DMS 273 treated with DMSO at 0.1 percent for 48 hours (cell line): Measurements from ENCODE around the gene ARMC2.
"Not testable (repeated sequence)": the region's sequence is repeated elsewhere in the genome, so short reads cannot be mapped to it uniquely, and the experiment has no call there.

Experiments used
- DNase-seq: peaks from one replicate; lab custom pipeline; 2025; lab: John Stamatoyannopoulos, UW

The ARMC2 gene

GRCh38 chr6:108848116-108848868 lies at the start of gene ARMC2:
TSS of gene ARMC2 (plus strand) at chr6:108848422. CDS start at chr6:108854268, 5,846 bp downstream.
- DNase-seq = peak; percentile 75

GRCh38 chr6:108798670-108799353 lies 49.4 kb upstream of the ARMC2 start:
- no peak for DNase-seq

- no peak for DNase-seq
Measured at GRCh38 chr6:108799354-108799717, 48.9 kb upstream of the ARMC2 start.

GRCh38 chr6:108799791-108800190 lies 48.4 kb upstream of the ARMC2 start:
- no peak for DNase-seq

- DNase-seq = no peak
Measured at GRCh38 chr6:108800427-108800864, 47.8 kb upstream of the ARMC2 start.

GRCh38 chr6:108801366-108801765 lies 46.9 kb upstream of the ARMC2 start:
- DNase-seq = no peak

GRCh38 chr6:108803982-108804490 lies 44.2 kb upstream of the ARMC2 start:
- DNase-seq = no peak

GRCh38 chr6:108804956-108805355 lies 43.3 kb upstream of the ARMC2 start:
- DNase-seq = peak; percentile 50

- no peak for DNase-seq
Measured at GRCh38 chr6:108805611-108806167, 42.5 kb upstream of the ARMC2 start.

- no peak for DNase-seq
Measured at GRCh38 chr6:108806171-108806570, 42.1 kb upstream of the ARMC2 start.

- DNase-seq = no peak
Measured at GRCh38 chr6:108806665-108807064, 41.6 kb upstream of the ARMC2 start.

GRCh38 chr6:108807928-108808327 lies 40.3 kb upstream of the ARMC2 start:
- DNase-seq = no peak

GRCh38 chr6:108809211-108809610 lies 39.0 kb upstream of the ARMC2 start:
- DNase-seq = no peak

- DNase-seq = no peak
Measured at GRCh38 chr6:108810057-108810643, 38.1 kb upstream of the ARMC2 start.

- no peak for DNase-seq
Measured at GRCh38 chr6:108811490-108811889, 36.7 kb upstream of the ARMC2 start.

GRCh38 chr6:108813218-108813617 lies 35.0 kb upstream of the ARMC2 start:
- not testable (repeated sequence) for DNase-seq

GRCh38 chr6:108817276-108817675 lies 30.9 kb upstream of the ARMC2 start:
- DNase-seq = not testable (repeated sequence)

- DNase-seq = no peak
Measured at GRCh38 chr6:108820006-108820405, 28.2 kb upstream of the ARMC2 start.

- DNase-seq = no peak
Measured at GRCh38 chr6:108822401-108822800, 25.8 kb upstream of the ARMC2 start.

GRCh38 chr6:108825326-108825725 lies 22.9 kb upstream of the ARMC2 start:
- no peak for DNase-seq

GRCh38 chr6:108831104-108831503 lies 17.1 kb upstream of the ARMC2 start:
- DNase-seq = no peak

- DNase-seq = no peak
Measured at GRCh38 chr6:108832738-108833137, 15.5 kb upstream of the ARMC2 start.
